Activated CD4-positive, alpha-beta T cell treated with anti-CD3 and anti-CD28 coated beads, Interleukin-2, amount 10 ng/mL, durations not matched to agents 7 days and 5 days (primary cell): Measurements from ENCODE around the gene LGALS3BP. TPM values are rescaled to one million over a fixed set of nuclear protein-coding genes. Genes with fewer than 3 reads are reported as not detected.

ENCODE experiments used
- CTCF ChIA-PET: fragments of 350-600 bp; sonication (Branson Sonifier 250); formaldehyde crosslinking; loops from one replicate; lab custom pipeline; 2021; ENCODE audit warnings: antibody characterized with exemption; lab: Charles Lee
- POLR2A ChIA-PET: fragments of 350-600 bp; sonication (Branson Sonifier 250); formaldehyde crosslinking; loops from one replicate; lab custom pipeline; 2021; ENCODE audit warnings: antibody characterized with exemption; lab: Charles Lee
- DNase-seq: peaks from one replicate; pipeline ENCODE4 v3.0.0-alpha.2; 2020
- H3K27ac Mint-ChIP-seq: one replicate; pipeline ENCODE4 v1.8.0; 2021; ENCODE audit warnings: mild to moderate bottlenecking, moderate library complexity, mixed read lengths
- H3K27me3 Mint-ChIP-seq: one replicate; pipeline ENCODE4 v1.8.0; 2021; ENCODE audit warnings: mixed read lengths
- H3K36me3 Mint-ChIP-seq: one replicate; pipeline ENCODE4 v1.8.0; 2021; ENCODE audit warnings: low read depth, mixed read lengths
- H3K4me1 Mint-ChIP-seq: one replicate; pipeline ENCODE4 v1.8.0; 2021; ENCODE audit warnings: mixed read lengths
- H3K4me3 Mint-ChIP-seq: one replicate; pipeline ENCODE4 v1.8.0; 2021; ENCODE audit warnings: mild to moderate bottlenecking, moderate library complexity, mixed read lengths
- H3K9me3 Mint-ChIP-seq: one replicate; pipeline ENCODE4 v1.8.0; 2021; ENCODE audit warnings: mixed read lengths
- total RNA-seq, 2 experiments: library from RNA; stranded (reverse); gene quantifications; one replicate each; pipeline ENCODE4 v1.2.3, GENCODE V29; 2021

Gene LGALS3BP
- total RNA-seq, 2 experiments from 2014 or later, result 269 to 284 TPM

- ChIA-PET CTCF (interaction anchor here (0.8 to 1.4 kb wide), 2 partner anchors 10 to 20 kb away, joined by 3 read pairs; no protein-coding TSS in a partner anchor), POLR2A (no interaction called here)
- no peaks in the 10 kb centered on the region for H3K9me3 Mint-ChIP-seq
- no peaks in the 10 kb centered on the region for H3K4me1 Mint-ChIP-seq
- DNase-seq, result no peak
- H3K4me3 Mint-ChIP-seq, result no peak overlapping the region
- no peaks in the 10 kb centered on the region for H3K36me3 Mint-ChIP-seq
- peaks cover 2% of the 10 kb centered on the region for H3K27me3 Mint-ChIP-seq
- H3K27ac Mint-ChIP-seq, result no peak overlapping the region
Measured at GRCh38 chr17:78944026-78944425, 35.7 kb downstream of the LGALS3BP start.

- Mint-ChIP-seq H3K36me3 (no peaks in the 10 kb centered on the region), H3K27ac (no peak overlapping the region), H3K4me1 (no peaks in the 10 kb centered on the region), H3K4me3 (no peak overlapping the region), H3K27me3 (no peaks in the 10 kb centered on the region), H3K9me3 (no peaks in the 10 kb centered on the region)
- DNase-seq, result no peak
- POLR2A ChIA-PET, result interaction anchor here (0.6 kb wide), 1 partner anchor 63 kb away, joined by 3 read pairs; no protein-coding TSS in a partner anchor
- CTCF ChIA-PET, result interaction anchor here (1.4 kb wide), 1 partner anchor 27 kb away, joined by 3 read pairs; no protein-coding TSS in a partner anchor
Measured at GRCh38 chr17:78940708-78941107, 39.0 kb downstream of the LGALS3BP start.

- ChIA-PET POLR2A (interaction anchor here (0.6 kb wide), 1 partner anchor 63 kb away, joined by 3 read pairs; no protein-coding TSS in a partner anchor), CTCF (interaction anchor here (1.4 kb wide), 1 partner anchor 27 kb away, joined by 3 read pairs; no protein-coding TSS in a partner anchor)
- DNase-seq, result no peak
- Mint-ChIP-seq H3K9me3 (no peaks in the 10 kb centered on the region), H3K4me1 (no peaks in the 10 kb centered on the region), H3K27me3 (no peaks in the 10 kb centered on the region), H3K36me3 (no peaks in the 10 kb centered on the region), H3K4me3 (no peak overlapping the region), H3K27ac (no peak overlapping the region)
Measured at GRCh38 chr17:78940258-78940657, 39.5 kb downstream of the LGALS3BP start.

GRCh38 chr17:78939615-78940014 is 40.1 kb downstream of the LGALS3BP start:
- H3K9me3 Mint-ChIP-seq, result no peaks in the 10 kb centered on the region
- DNase-seq, result no peak
- H3K27ac Mint-ChIP-seq, result no peak overlapping the region
- POLR2A ChIA-PET, result no interaction called here
- no peaks in the 10 kb centered on the region for H3K36me3 Mint-ChIP-seq
- CTCF ChIA-PET, result no interaction called here
- no peak overlapping the region for H3K4me3 Mint-ChIP-seq
- H3K4me1 Mint-ChIP-seq, result no peaks in the 10 kb centered on the region
- no peaks in the 10 kb centered on the region for H3K27me3 Mint-ChIP-seq

GRCh38 chr17:78937561-78937960 is 42.2 kb downstream of the LGALS3BP start:
- Mint-ChIP-seq H3K27ac (no peak overlapping the region), H3K27me3 (no peaks in the 10 kb centered on the region), H3K4me1 (peaks cover 14% of the 10 kb centered on the region), H3K36me3 (no peaks in the 10 kb centered on the region), H3K4me3 (no peak overlapping the region), H3K9me3 (no peaks in the 10 kb centered on the region)
- DNase-seq, result no peak
- CTCF ChIA-PET, result no interaction called here
- POLR2A ChIA-PET, result no interaction called here

- H3K36me3 Mint-ChIP-seq, result no peaks in the 10 kb centered on the region
- no peaks in the 10 kb centered on the region for H3K9me3 Mint-ChIP-seq
- POLR2A ChIA-PET, result no interaction called here
- no peak overlapping the region for H3K27ac Mint-ChIP-seq
- peaks cover 14% of the 10 kb centered on the region for H3K4me1 Mint-ChIP-seq
- H3K4me3 Mint-ChIP-seq, result no peak overlapping the region
- CTCF ChIA-PET, result no interaction called here
- H3K27me3 Mint-ChIP-seq, result no peaks in the 10 kb centered on the region
- no peak for DNase-seq
Measured at GRCh38 chr17:78935419-78936323, 44.1 kb downstream of the LGALS3BP start.

GRCh38 chr17:78934681-78935418 is 44.9 kb downstream of the LGALS3BP start:
- Mint-ChIP-seq H3K27me3 (no peaks in the 10 kb centered on the region), H3K4me3 (no peak overlapping the region), H3K36me3 (no peaks in the 10 kb centered on the region), H3K9me3 (no peaks in the 10 kb centered on the region), H3K4me1 (peaks cover 14% of the 10 kb centered on the region), H3K27ac (no peak overlapping the region)
- DNase-seq, result no peak
- ChIA-PET POLR2A (no interaction called here), CTCF (interaction anchor here (1.2 kb wide), 1 partner anchor 60 kb away, joined by 3 read pairs; no protein-coding TSS in a partner anchor)

GRCh38 chr17:78933959-78934568 is 45.7 kb downstream of the LGALS3BP start:
- CTCF ChIA-PET, result interaction anchor here (1.2 kb wide), 2 partner anchors 9 to 59 kb away, joined by 3 read pairs; no protein-coding TSS in a partner anchor

GRCh38 chr17:78933025-78933958 is 46.4 kb downstream of the LGALS3BP start:
- H3K4me3 Mint-ChIP-seq, result no peak overlapping the region
- CTCF ChIA-PET, result interaction anchor here (0.6 to 1.2 kb wide), 3 partner anchors 10 to 102 kb away, joined by 3 read pairs; no protein-coding TSS in a partner anchor

More at GRCh38 chr17:78933959-78934568, 45.7 kb downstream of the LGALS3BP start:
- H3K4me3 Mint-ChIP-seq, result no peak overlapping the region
- no peaks in the 10 kb centered on the region for H3K9me3 Mint-ChIP-seq
- H3K36me3 Mint-ChIP-seq, result no peaks in the 10 kb centered on the region
- no peak overlapping the region for H3K27ac Mint-ChIP-seq
- H3K27me3 Mint-ChIP-seq, result peaks cover under 1% of the 10 kb centered on the region
- POLR2A ChIA-PET, result no interaction called here
- H3K4me1 Mint-ChIP-seq, result peaks cover 14% of the 10 kb centered on the region
- DNase-seq, result no peak

GRCh38 chr17:78929908-78930775 is 49.6 kb downstream of the LGALS3BP start:
- H3K36me3 Mint-ChIP-seq, result no peaks in the 10 kb centered on the region
- CTCF ChIA-PET, result no interaction called here
- H3K4me1 Mint-ChIP-seq, result peaks cover 14% of the 10 kb centered on the region
- H3K9me3 Mint-ChIP-seq, result no peaks in the 10 kb centered on the region
- POLR2A ChIA-PET, result no interaction called here
- H3K4me3 Mint-ChIP-seq, result no peak overlapping the region
- peaks cover 21% of the 10 kb centered on the region for H3K27me3 Mint-ChIP-seq
- H3K27ac Mint-ChIP-seq, result no peak overlapping the region
- no peak for DNase-seq

More at GRCh38 chr17:78933025-78933958, 46.4 kb downstream of the LGALS3BP start:
- no peaks in the 10 kb centered on the region for H3K9me3 Mint-ChIP-seq
- peaks cover 2% of the 10 kb centered on the region for H3K27me3 Mint-ChIP-seq
- POLR2A ChIA-PET, result no interaction called here
- H3K27ac Mint-ChIP-seq, result peak overlapping the region; percentile 86
- H3K36me3 Mint-ChIP-seq, result no peaks in the 10 kb centered on the region
- H3K4me1 Mint-ChIP-seq, result peaks cover 14% of the 10 kb centered on the region
- DNase-seq, result peak; percentile 47
